Mucosa of rectum (tissue), 2 donors: ENCODE data around the gene DEF6.

Source experiments
- H3K27ac ChIP-seq, 2 donors: one replicate each; pipeline ENCODE4 v1.7.0; 2013; ENCODE audit warnings: inconsistent platforms in 2 of 2, low read depth in 2 of 2, low read length in 2 of 2
- H3K27me3 ChIP-seq, 2 donors: one replicate each; pipeline ENCODE4 v1.7.0; 2013; ENCODE audit warnings: low read length in 2 of 2; ENCODE audit not compliant: control insufficient read depth in 2 of 2, insufficient read depth in 2 of 2
- H3K36me3 ChIP-seq, 2 donors: one replicate each; pipeline ENCODE4 v1.7.0; 2013; ENCODE audit warnings: low read length in 2 of 2; ENCODE audit not compliant: control insufficient read depth in 2 of 2, insufficient read depth in 2 of 2
- H3K4me1 ChIP-seq, 2 donors: one replicate each; pipeline ENCODE4 v1.7.0; 2013; ENCODE audit warnings: low read length in 2 of 2, mild to moderate bottlenecking in 1 of 2; ENCODE audit not compliant: control insufficient read depth in 2 of 2, insufficient read depth in 2 of 2
- H3K4me3 ChIP-seq, 2 donors: one replicate each; pipeline ENCODE4 v1.7.0; 2013; ENCODE audit warnings: low read length in 2 of 2
- H3K9ac ChIP-seq, 2 donors: one replicate each; pipeline ENCODE4 v1.7.0; 2013; ENCODE audit warnings: low read length in 2 of 2, low read depth in 1 of 2, mild to moderate bottlenecking in 1 of 2
- H3K9me3 ChIP-seq, 2 donors: one replicate each; pipeline ENCODE4 v1.7.0; 2013; ENCODE audit warnings: low read length in 2 of 2; ENCODE audit not compliant: control insufficient read depth in 2 of 2
- donor health status: healthy.
- donor health status: Normal muscosa, but diverticular disease.

Gene DEF6

GRCh38 chr6:35260591-35261570 lies 36.7 kb upstream of the DEF6 start:
- Histone ChIP-seq H3K27me3 (no peaks in the 10 kb centered on the region), H3K36me3 (no peaks in the 10 kb centered on the region), H3K4me1 (peaks cover 4 to 13% of the 10 kb centered on the region in 2 donors), H3K27ac (peak overlapping the region; percentile 92 to 93), H3K4me3 (peak overlapping the region; percentile 90 to 93), H3K9ac (peak overlapping the region; percentile 87 to 92), H3K9me3 (no peaks in the 10 kb centered on the region)

- H3K9ac ChIP-seq: no peak overlapping the region
- H3K4me3 ChIP-seq: no peak overlapping the region
- H3K27me3 ChIP-seq: no peaks in the 10 kb centered on the region
- no peaks in the 10 kb centered on the region for H3K36me3 ChIP-seq
- no peak overlapping the region for H3K27ac ChIP-seq
- no peaks in the 10 kb centered on the region for H3K9me3 ChIP-seq
- H3K4me1 ChIP-seq: peaks cover 4 to 13% of the 10 kb centered on the region in 2 donors
These were observed 35.0 kb upstream of the DEF6 start for GRCh38 chr6:35262596-35262995.

- no peak overlapping the region for H3K4me3 ChIP-seq
- no peaks in the 10 kb centered on the region for H3K9me3 ChIP-seq
- H3K4me1 ChIP-seq: peaks cover 4 to 8% of the 10 kb centered on the region in 2 donors
- no peak overlapping the region for H3K27ac ChIP-seq
- H3K27me3 ChIP-seq: no peaks in the 10 kb centered on the region
- no peaks in the 10 kb centered on the region for H3K36me3 ChIP-seq
- H3K9ac ChIP-seq: no peak overlapping the region
These were observed 32.9 kb upstream of the DEF6 start for GRCh38 chr6:35264550-35265274.

DNA sequence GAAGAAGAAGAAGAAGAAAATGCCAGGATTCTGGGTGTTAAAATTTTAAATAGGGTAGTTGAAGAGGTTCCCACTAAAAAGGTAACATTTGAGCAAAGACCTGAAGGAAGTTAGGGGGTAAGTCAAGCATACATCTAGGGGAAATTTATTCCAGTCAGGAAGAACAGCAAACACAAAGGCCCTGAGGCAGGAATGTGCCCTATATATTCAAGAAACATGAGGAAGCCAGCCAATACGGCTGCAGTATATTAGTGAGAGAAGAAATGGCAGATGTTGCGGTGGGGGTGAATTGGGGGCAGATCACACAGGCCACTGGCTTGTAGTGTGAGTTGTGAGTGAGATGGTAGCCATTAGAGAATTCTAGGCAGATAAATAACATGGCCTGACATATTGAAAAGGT lies 32.1 kb upstream of the DEF6 start:
- Histone ChIP-seq H3K9me3 (no peaks in the 10 kb centered on the region), H3K27me3 (no peaks in the 10 kb centered on the region), H3K4me1 (peaks cover 0 to 2% of the 10 kb centered on the region in 2 donors), H3K27ac (no peak overlapping the region), H3K36me3 (no peaks in the 10 kb centered on the region), H3K9ac (no peak overlapping the region), H3K4me3 (no peak overlapping the region)

GRCh38 chr6:35267446-35267845 lies 30.2 kb upstream of the DEF6 start:
- no peak overlapping the region for H3K9ac ChIP-seq
- no peaks in the 10 kb centered on the region for H3K4me1 ChIP-seq
- no peaks in the 10 kb centered on the region for H3K9me3 ChIP-seq
- H3K27me3 ChIP-seq: no peaks in the 10 kb centered on the region
- H3K27ac ChIP-seq: no peak overlapping the region
- no peaks in the 10 kb centered on the region for H3K36me3 ChIP-seq
- no peak overlapping the region for H3K4me3 ChIP-seq

- Histone ChIP-seq H3K4me3 (no peak overlapping the region), H3K9me3 (no peaks in the 10 kb centered on the region), H3K4me1 (no peaks in the 10 kb centered on the region), H3K9ac (no peak overlapping the region), H3K27me3 (no peaks in the 10 kb centered on the region), H3K27ac (no peak overlapping the region), H3K36me3 (no peaks in the 10 kb centered on the region)
These were observed 29.7 kb upstream of the DEF6 start for GRCh38 chr6:35267897-35268296.

DNA sequence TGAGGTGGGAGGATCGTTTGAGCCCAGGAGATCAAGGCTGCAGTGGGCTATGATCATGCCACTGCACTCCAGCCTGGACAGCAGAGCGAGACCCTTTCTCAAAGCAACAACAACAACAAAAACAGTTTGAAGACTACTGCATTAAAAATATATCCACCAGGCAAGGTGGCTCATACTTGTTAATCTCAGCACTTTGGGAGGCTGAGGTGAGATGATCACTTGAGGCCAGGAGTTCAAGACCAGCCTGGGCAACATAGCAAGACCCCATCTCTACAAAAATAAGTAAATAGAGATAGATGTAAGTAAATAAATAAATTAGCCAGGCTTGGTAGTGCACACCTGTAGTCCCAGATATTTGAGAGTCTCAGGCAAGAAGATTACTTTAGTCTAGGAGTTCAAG lies 25.6 kb upstream of the DEF6 start:
- no peak overlapping the region for H3K4me3 ChIP-seq
- peaks cover 2 to 4% of the 10 kb centered on the region in 2 donors for H3K4me1 ChIP-seq
- no peak overlapping the region for H3K9ac ChIP-seq
- no peaks in the 10 kb centered on the region for H3K27me3 ChIP-seq
- H3K36me3 ChIP-seq: no peaks in the 10 kb centered on the region
- no peaks in the 10 kb centered on the region for H3K9me3 ChIP-seq
- no peak overlapping the region for H3K27ac ChIP-seq

GRCh38 chr6:35273822-35274559 lies 23.6 kb upstream of the DEF6 start:
- Histone ChIP-seq H3K9me3 (no peaks in the 10 kb centered on the region), H3K4me3 (no peak overlapping the region), H3K27ac (no peak overlapping the region), H3K27me3 (no peaks in the 10 kb centered on the region), H3K4me1 (peaks cover 2 to 4% of the 10 kb centered on the region in 2 donors), H3K9ac (no peak overlapping the region), H3K36me3 (no peaks in the 10 kb centered on the region)

DNA sequence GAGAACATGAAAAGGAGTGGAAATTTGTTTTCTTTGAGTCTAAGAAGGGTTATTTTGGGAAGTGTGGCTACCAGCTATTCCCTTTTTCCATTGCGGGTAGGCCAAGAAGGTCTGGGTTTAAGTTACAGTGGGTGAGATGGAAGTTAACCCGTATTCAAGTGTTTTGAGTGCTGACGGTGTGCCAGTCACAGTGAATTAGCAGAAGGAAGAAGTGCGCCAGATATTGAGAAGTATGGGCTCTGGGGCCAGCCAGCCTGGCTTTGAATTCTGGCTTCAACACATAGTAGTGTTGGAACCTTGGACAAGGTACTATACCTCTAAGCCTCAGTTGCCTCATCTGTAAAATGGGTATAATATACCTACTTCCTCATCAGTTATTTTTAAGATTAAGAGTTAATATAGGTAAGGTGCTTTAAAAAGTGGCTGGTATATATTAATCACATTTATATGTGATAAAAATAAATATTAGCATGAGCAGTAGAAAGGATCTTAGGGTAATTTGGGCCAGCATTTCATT lies 21.8 kb upstream of the DEF6 start:
- no peaks in the 10 kb centered on the region for H3K27me3 ChIP-seq
- no peak overlapping the region for H3K4me3 ChIP-seq

More for the DNA sequence above, 21.8 kb upstream of the DEF6 start:
- no peaks in the 10 kb centered on the region for H3K9me3 ChIP-seq
- H3K36me3 ChIP-seq: no peaks in the 10 kb centered on the region
- H3K27ac ChIP-seq: no peak overlapping the region
- peaks cover 2 to 4% of the 10 kb centered on the region in 2 donors for H3K4me1 ChIP-seq
- no peak overlapping the region for H3K9ac ChIP-seq
